Keratinocyte (primary cell): ENCODE results near the gene ZNRF1. TPM values are rescaled to one million over a fixed set of nuclear protein-coding genes. Genes with fewer than 3 reads are reported as not detected.

Source experiments
- DNase-seq: peaks from one replicate; pipeline ENCODE4 v3.0.0-alpha.2; 2011; ENCODE audit warnings: low read depth, missing footprints, low spot score
- FAIRE-seq: peaks from 2 replicates; lab custom pipeline; 2011; peaks lifted over from hg19 to GRCh38; lab: Jason Lieb, UNC
- H2AFZ ChIP-seq: 2 replicates; pipeline ENCODE4 v1.6.0; 2012; ENCODE audit warnings: low read length, control low read depth, inconsistent platforms; ENCODE audit not compliant: control insufficient read depth
- H3K27ac ChIP-seq: 2 replicates; pipeline ENCODE4 v1.5.1; 2011; ENCODE audit warnings: low read length; ENCODE audit not compliant: control insufficient read depth, insufficient read depth
- H3K27me3 ChIP-seq: 3 replicates; pipeline ENCODE4 v1.6.0; 2011; ENCODE audit warnings: low read length; ENCODE audit not compliant: control insufficient read depth, insufficient read depth; ENCODE audit errors: extremely low read depth
- H3K36me3 ChIP-seq, 2 experiments: 2 replicates in 1 of 2; 3 replicates in 1 of 2; pipeline ENCODE4 v1.5.1; 2011; ENCODE audit warnings: low read length in 2 of 2, mild to moderate bottlenecking in 1 of 2; ENCODE audit not compliant: control insufficient read depth in 2 of 2, insufficient read depth in 2 of 2; ENCODE audit errors: extremely low read depth in 1 of 2
- H3K4me1 ChIP-seq: 3 replicates; pipeline ENCODE4 v1.5.1; 2011; ENCODE audit warnings: low read length; ENCODE audit not compliant: control insufficient read depth, insufficient read depth; ENCODE audit errors: extremely low read depth
- H3K4me2 ChIP-seq: 3 replicates; pipeline ENCODE4 v1.6.0; 2011; ENCODE audit warnings: low read depth, low read length; ENCODE audit not compliant: control insufficient read depth, insufficient read depth; ENCODE audit errors: extremely low read depth
- H3K4me3 ChIP-seq, 3 experiments: fragments of 200-600 bp in 1 of 3; sonication (generic) in 1 of 3; 2 replicates in 2 of 3; 3 replicates in 1 of 3; pipeline ENCODE4 v1.5.1; 2011 to 2016; ENCODE audit warnings: low read length in 3 of 3, mild to moderate bottlenecking in 3 of 3, control low read depth in 2 of 3, inconsistent platforms in 1 of 3, low read depth in 1 of 3, mixed read lengths in 1 of 3, mixed run types in 1 of 3, moderate library complexity in 1 of 3; ENCODE audit not compliant: control insufficient read depth in 2 of 3, insufficient read depth in 2 of 3; ENCODE audit errors: extremely low read depth in 1 of 3
- H3K79me2 ChIP-seq: 2 replicates; pipeline ENCODE4 v1.6.0; 2012; ENCODE audit warnings: low read length; ENCODE audit not compliant: control insufficient read depth, insufficient read depth
- H3K9ac ChIP-seq: 3 replicates; pipeline ENCODE4 v1.6.0; 2011; ENCODE audit warnings: low read length; ENCODE audit not compliant: control insufficient read depth, insufficient read depth; ENCODE audit errors: extremely low read depth
- H3K9me1 ChIP-seq: 3 replicates; pipeline ENCODE4 v1.6.0; 2011; ENCODE audit warnings: low read length; ENCODE audit not compliant: control insufficient read depth, insufficient read depth; ENCODE audit errors: extremely low read depth
- H3K9me3 ChIP-seq: 2 replicates; pipeline ENCODE4 v1.5.1; 2012; ENCODE audit warnings: low read depth, low read length; ENCODE audit not compliant: control insufficient read depth
- H4K20me1 ChIP-seq: 3 replicates; pipeline ENCODE4 v1.6.0; 2011; ENCODE audit warnings: low read length; ENCODE audit not compliant: control insufficient read depth, insufficient read depth; ENCODE audit errors: extremely low read depth
- EZH2 ChIP-seq: IDR thresholded peaks from one replicate; pipeline ENCODE4 v1.6.1; 2012; ENCODE audit warnings: inconsistent platforms, mild to moderate bottlenecking, low read length, moderate library complexity
- dilution Hi-C: fragments of 300-500 bp; cut with MboI; formaldehyde crosslinking; loops from one replicate; pipeline ENCODE4 v1.7.0; 2020; ENCODE audit warnings: low sequenced_read_pairs; ENCODE audit not compliant: extremely low pct_ligation_motif_present
- polyA plus RNA-seq, 5 experiments: library from polyadenylated mRNA; depleted of rRNA in 3 of 5; stranded (reverse) in 3 of 5; stranded (forward) in 1 of 5; unstranded in 1 of 5; fragments of >200 nt; gene quantifications; 1 replicate in 1 of 5; 2 replicates in 3 of 5; 3 replicates in 1 of 5; pipeline versions ENCODE4 v1.2.1 to v1.2.3, GENCODE V29; 2011 to 2012; ENCODE audit warnings: missing spikeins in 2 of 5, low read depth in 1 of 5, low replicate concordance in 1 of 5
- TF ChIP-seq, protein P1 (sequence below), 3 experiments: IDR thresholded peaks in 1 of 3; conservative IDR thresholded peaks in 1 of 3; optimal IDR thresholded peaks in 1 of 3; 2 replicates in 2 of 3; 3 replicates in 1 of 3; pipeline versions ENCODE3 to v1.5.1; 2011; ENCODE audit warnings: low read length in 3 of 3, mild to moderate bottlenecking in 3 of 3, moderate library complexity in 2 of 3, control low read depth in 1 of 3, inconsistent platforms in 1 of 3; ENCODE audit not compliant: insufficient read depth in 2 of 3; ENCODE audit errors: extremely low read depth in 1 of 3

The ZNRF1 gene
- polyA plus RNA-seq, 1 donor (not counting 4 experiments of a cell fraction or from before 2014, with no cell fraction given): 19.1 TPM

GRCh38 chr16:75112734-75113491, 114.1 kb downstream of the ZNRF1 start:
- H2AFZ ChIP-seq: no peak overlapping the region
- H3K27ac ChIP-seq: no peak overlapping the region
- no peaks in the 10 kb centered on the region for H3K27me3 ChIP-seq
- no peaks in the 10 kb centered on the region for H3K79me2 ChIP-seq
- H3K4me1 ChIP-seq: peaks cover 34% of the 10 kb centered on the region
- H4K20me1 ChIP-seq: no peaks in the 10 kb centered on the region
- H3K9me3 ChIP-seq: no peaks in the 10 kb centered on the region
- no peaks in the 10 kb centered on the region for H3K9me1 ChIP-seq
- H3K9ac ChIP-seq: no peak overlapping the region
- H3K4me2 ChIP-seq: no peak overlapping the region
- H3K4me3 ChIP-seq: no peak overlapping the region
- FAIRE-seq (no peak), DNase-seq (no peak)
- H3K36me3 ChIP-seq: no peaks in the 10 kb centered on the region
- dilution Hi-C loops: no loop called here
- TF ChIP-seq, protein P1, sequence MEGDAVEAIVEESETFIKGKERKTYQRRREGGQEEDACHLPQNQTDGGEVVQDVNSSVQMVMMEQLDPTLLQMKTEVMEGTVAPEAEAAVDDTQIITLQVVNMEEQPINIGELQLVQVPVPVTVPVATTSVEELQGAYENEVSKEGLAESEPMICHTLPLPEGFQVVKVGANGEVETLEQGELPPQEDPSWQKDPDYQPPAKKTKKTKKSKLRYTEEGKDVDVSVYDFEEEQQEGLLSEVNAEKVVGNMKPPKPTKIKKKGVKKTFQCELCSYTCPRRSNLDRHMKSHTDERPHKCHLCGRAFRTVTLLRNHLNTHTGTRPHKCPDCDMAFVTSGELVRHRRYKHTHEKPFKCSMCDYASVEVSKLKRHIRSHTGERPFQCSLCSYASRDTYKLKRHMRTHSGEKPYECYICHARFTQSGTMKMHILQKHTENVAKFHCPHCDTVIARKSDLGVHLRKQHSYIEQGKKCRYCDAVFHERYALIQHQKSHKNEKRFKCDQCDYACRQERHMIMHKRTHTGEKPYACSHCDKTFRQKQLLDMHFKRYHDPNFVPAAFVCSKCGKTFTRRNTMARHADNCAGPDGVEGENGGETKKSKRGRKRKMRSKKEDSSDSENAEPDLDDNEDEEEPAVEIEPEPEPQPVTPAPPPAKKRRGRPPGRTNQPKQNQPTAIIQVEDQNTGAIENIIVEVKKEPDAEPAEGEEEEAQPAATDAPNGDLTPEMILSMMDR (optimal IDR thresholded peaks at IDR 0.05 in 1 of 3, IDR thresholded peaks at IDR 0.05 in 1 of 3, conservative IDR thresholded peaks at IDR 0.05 in 1 of 3; ENCODE audit: extremely low read depth in 1 of 3, insufficient read depth in 2 of 3, low read length in 3 of 3): no peak
- TF ChIP-seq EZH2: no peak

GRCh38 chr16:75113541-75114121, 114.8 kb downstream of the ZNRF1 start:
- Histone ChIP-seq H2AFZ (no peak overlapping the region), H3K79me2 (no peaks in the 10 kb centered on the region), H3K27ac (no peak overlapping the region), H3K36me3 (no peaks in the 10 kb centered on the region), H3K4me3 (no peak overlapping the region), H3K4me2 (no peak overlapping the region), H3K27me3 (no peaks in the 10 kb centered on the region), H3K9me3 (no peaks in the 10 kb centered on the region), H4K20me1 (no peaks in the 10 kb centered on the region), H3K4me1 (peaks cover 27% of the 10 kb centered on the region), H3K9ac (no peak overlapping the region), H3K9me1 (no peaks in the 10 kb centered on the region)
- TF ChIP-seq, protein P1 (optimal IDR thresholded peaks at IDR 0.05 in 1 of 3, IDR thresholded peaks at IDR 0.05 in 1 of 3, conservative IDR thresholded peaks at IDR 0.05 in 1 of 3; ENCODE audit: extremely low read depth in 1 of 3, insufficient read depth in 2 of 3, low read length in 3 of 3): no peak
- TF ChIP-seq EZH2: no peak
- FAIRE-seq (no peak), DNase-seq (no peak)
- dilution Hi-C loops: no loop called here
